GM18502 (cell line): ENCODE results near the gene VCPKMT.

Experiments used
- ATAC-seq: cut with Tn5 transposase; IDR thresholded peaks from one replicate; pipeline ENCODE4 v1.9.1; 2021; ENCODE audit warnings: mild to moderate bottlenecking; ENCODE audit not compliant: unreplicated experiment, poor library complexity

The VCPKMT gene

GRCh38 chr14:50068496-50068895 is 47.9 kb downstream of the VCPKMT start:
- no peak for ATAC-seq

DNA sequence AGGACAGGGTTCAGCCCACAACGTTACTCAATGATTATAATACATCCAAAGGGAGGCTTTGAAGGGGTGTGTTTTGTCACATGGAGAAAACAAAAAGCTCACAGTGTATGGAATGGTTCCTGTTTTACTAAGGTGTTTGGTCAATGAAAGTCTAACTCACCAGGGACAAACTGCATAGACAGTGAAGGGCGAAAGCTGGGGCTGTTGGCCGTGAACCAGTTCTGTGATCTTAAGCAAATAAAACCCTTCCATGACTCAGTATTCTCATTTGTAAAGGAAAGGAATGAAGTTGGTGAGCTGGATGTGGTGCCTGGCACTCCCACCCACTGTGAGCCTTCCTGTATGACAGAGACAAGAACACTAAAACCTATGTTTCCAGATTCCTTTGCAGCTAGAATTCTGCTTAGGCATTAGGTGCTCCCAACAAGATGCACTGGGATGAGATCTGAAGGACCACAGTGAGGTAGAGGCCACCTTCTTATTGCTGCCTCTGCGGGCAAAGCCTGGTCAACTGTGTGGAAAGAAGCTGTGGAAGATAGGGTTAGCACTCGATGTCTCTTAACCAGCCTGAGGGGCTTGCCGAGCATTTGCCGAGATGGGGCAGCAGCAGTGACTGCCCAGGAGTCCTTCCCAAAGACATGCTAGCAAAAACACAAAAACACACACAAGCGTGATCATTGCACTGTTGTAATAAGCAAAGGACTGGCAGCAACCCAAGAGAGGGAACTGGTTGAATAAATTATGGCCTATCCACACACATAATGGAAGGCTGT is 48.5 kb downstream of the VCPKMT start:
- no peak for ATAC-seq

DNA sequence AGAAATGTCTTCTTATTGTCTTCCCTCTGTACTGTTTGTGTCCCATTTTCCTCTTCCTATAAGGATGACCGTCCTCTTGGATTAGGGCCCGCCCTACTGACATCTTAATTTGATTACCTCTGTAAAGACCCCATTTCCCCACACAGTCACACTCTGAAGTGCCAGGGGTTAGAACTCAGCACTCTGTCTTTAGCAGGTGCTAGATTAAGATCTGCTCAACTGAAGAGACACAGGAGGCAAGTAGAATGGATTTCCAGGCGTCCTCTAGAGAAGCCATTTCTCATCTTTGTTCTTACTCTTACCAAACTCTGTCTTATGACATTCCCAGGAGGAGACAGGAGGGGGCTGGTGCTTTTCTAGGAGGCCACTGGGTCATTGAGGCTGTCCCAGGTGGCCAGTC is 50.8 kb downstream of the VCPKMT start:
- ATAC-seq = no peak

GRCh38 chr14:50064993-50065392 is 51.4 kb downstream of the VCPKMT start:
- ATAC-seq = peak; percentile 67

- no peak for ATAC-seq
These were observed 52.4 kb downstream of the VCPKMT start for GRCh38 chr14:50063876-50064420.

- ATAC-seq = peak; percentile 28
These were observed 53.8 kb downstream of the VCPKMT start for GRCh38 chr14:50062438-50063085.

GRCh38 chr14:50061664-50062437 is 54.5 kb downstream of the VCPKMT start:
- ATAC-seq = peak; percentile 68

GRCh38 chr14:50060871-50061663 is 55.3 kb downstream of the VCPKMT start:
- peak; percentile 3 for ATAC-seq

- ATAC-seq = no peak
These were observed 56.4 kb downstream of the VCPKMT start for GRCh38 chr14:50059763-50060616.
